Heart right ventricle (tissue), 16 donors: ENCODE results near the gene RAG1. TPM values are rescaled to one million over a fixed set of nuclear protein-coding genes. Genes with fewer than 3 reads are reported as not detected.

Experiments used
- ATAC-seq, 8 donors: fragments of 200-7000 bp; cut with Tn5 transposase; one replicate each; pipeline ENCODE4 v1.9.1; 2020; ENCODE audit warnings: mild to moderate bottlenecking in 8 of 8, moderate library complexity in 8 of 8, moderate number of reproducible peaks in 1 of 8
- DNase-seq, 2 donors: peaks; one replicate each; pipeline ENCODE4 v3.0.0-alpha.2; 2020
- H3K27ac ChIP-seq, 10 donors: fragments of 200-600 bp; sonication (generic) in 2 of 10; one replicate each; pipeline versions ENCODE4 v1.5.0 to v1.8.0; 2020 to 2022; ENCODE audit warnings: mild to moderate bottlenecking in 3 of 10
- H3K27me3 ChIP-seq, 7 donors: fragments of 200-600 bp; one replicate each; pipeline ENCODE4 v1.8.0; 2021 to 2022; ENCODE audit warnings: mild to moderate bottlenecking in 2 of 7
- H3K36me3 ChIP-seq, 9 donors: fragments of 200-600 bp; sonication (generic) in 1 of 9; one replicate each; pipeline versions ENCODE4 v1.5.0 to v1.8.0; 2020 to 2022; ENCODE audit warnings: mild to moderate bottlenecking in 2 of 9
- H3K4me1 ChIP-seq, 9 donors: fragments of 200-600 bp; sonication (generic) in 1 of 9; one replicate each; pipeline versions ENCODE4 v1.5.0 to v1.8.0; 2020 to 2022; ENCODE audit warnings: mild to moderate bottlenecking in 4 of 9
- H3K4me3 ChIP-seq, 10 donors: fragments of 200-600 bp; sonication (generic) in 2 of 10; one replicate each; pipeline versions ENCODE4 v1.5.0 to v1.8.0; 2020 to 2022; ENCODE audit warnings: mild to moderate bottlenecking in 7 of 10, moderate library complexity in 2 of 10
- H3K9me3 ChIP-seq, 11 donors: fragments of 200-600 bp in 10 of 11; sonication (generic) in 2 of 11; one replicate each; pipeline versions ENCODE4 v1.5.0 to v1.8.0; 2013 to 2022; ENCODE audit warnings: mild to moderate bottlenecking in 2 of 11, control low read depth in 1 of 11, moderate library complexity in 1 of 11
- WGBS, 2 donors: extraction: QIAGEN DNeasy Blood & Tissue Kit; methylation state at CpG; one replicate each; pipeline ENCODE4 v1.1.7; 2013; ENCODE audit warnings: inconsistent platforms in 1 of 2; 5-methylcytosine and 5-hydroxymethylcytosine counted together
- intact Hi-C, 10 donors: fragments of 100-400 bp; cut with DNase I; formaldehyde crosslinking; loops; one replicate each; pipeline versions ENCODE4 v1.11.1 to v1.14.2; 2022
- polyA plus RNA-seq, 2 donors: library from polyadenylated mRNA; stranded (reverse); fragments of 200-250 nt; gene quantifications; one replicate each; pipeline ENCODE4 v1.2.3, GENCODE V29; 2013
- total RNA-seq, 10 donors: library from RNA; stranded (reverse); fragmentation: NEBNext Ultra II Directional in 3 of 10; extraction: Animal tissue kit (Norgen Biotek cat#: 25700) in 3 of 10; gene quantifications; one replicate each; pipeline versions ENCODE4 v1.2.1 to v1.2.4, GENCODE V29; 2021 to 2023
- TF ChIP-seq, protein P1 (sequence below), 9 donors: fragments of 200-600 bp; sonication (generic) in 2 of 9; IDR thresholded peaks; one replicate each; pipeline versions ENCODE4 v1.5.0 to v1.8.0; 2021 to 2022; ENCODE audit warnings: antibody characterized with exemption in 9 of 9, mild to moderate bottlenecking in 5 of 9, moderate library complexity in 1 of 9
- donor health status: Arrhythmogenic right ventricular cardiomyopathy.
- donor health status: ischemic (EF 13 %, LVEDD 7.1; RV severe dilation, severe dysfunction).
- donor health status: healthy with polysubstance abuse.
- donor health status: DM: no; HTN: yes; CAD: no.
- donor health status: DM: no; HTN: no; CAD: no.
- donor health status: ischemic (EF 25% LVEDD 6.9; RV normal size, moderate dysfunction).
- donor health status: ischemic (EF 25% LVEDD 5.7; RV mildly dilated, moderate dysfunction).
- donor health status: healthy.
- donor health status: DM: yes; HTN: yes; CAD: no.
- donor health status: Ischemic cardiomyopathy.
- donor health status: ischemic (EF 35%, LVEDD 5.7; RV mildly dilated, moderate dysfunction).
- donor health status: nonischemic (EF 11% LVEDD 7.7; RV severe dilation, severe dysfunction).
- donor health status: DM: yes; HTN: yes; CAD: no.
- donor health status: PGD.
- donor health status: ischemic (EF 29% LVEDD 5.4; RV normal size, mild dysfunction).
- donor health status: nonischemic (EF 23%, LVEDD 6.1; RV moderate dilation, normal function).

RAG1 gene
- total and polyA plus RNA-seq, 12 donors, result 0.26 to 2.1 (median 1.2) TPM

- peak overlapping the region in 3 of 10 donors; percentile 34 to 61 (median 58) for H3K27ac ChIP-seq
- 13 to 16% methylated on average over 5 of the region's 5 CpGs for WGBS, 2 donors
- intact Hi-C loops, result no loop called here
Measured at GRCh38 chr11:36619502-36619901, 51.7 kb downstream of the RAG1 start.

GRCh38 chr11:36620246-36620645 lies 52.4 kb downstream of the RAG1 start:
- no peak overlapping the region for H3K27ac ChIP-seq
- no peak overlapping the region for H3K4me3 ChIP-seq
- H3K4me1 ChIP-seq, result peaks cover 0 to 29% (median 16%) of the 10 kb centered on the region in 9 donors
- H3K27me3 ChIP-seq, result no peaks in the 10 kb centered on the region
- ATAC-seq, result no peak
- no peaks in the 10 kb centered on the region for H3K9me3 ChIP-seq
- H3K36me3 ChIP-seq, result no peaks in the 10 kb centered on the region
- DNase-seq, result no peak
- TF ChIP-seq, protein P1, sequence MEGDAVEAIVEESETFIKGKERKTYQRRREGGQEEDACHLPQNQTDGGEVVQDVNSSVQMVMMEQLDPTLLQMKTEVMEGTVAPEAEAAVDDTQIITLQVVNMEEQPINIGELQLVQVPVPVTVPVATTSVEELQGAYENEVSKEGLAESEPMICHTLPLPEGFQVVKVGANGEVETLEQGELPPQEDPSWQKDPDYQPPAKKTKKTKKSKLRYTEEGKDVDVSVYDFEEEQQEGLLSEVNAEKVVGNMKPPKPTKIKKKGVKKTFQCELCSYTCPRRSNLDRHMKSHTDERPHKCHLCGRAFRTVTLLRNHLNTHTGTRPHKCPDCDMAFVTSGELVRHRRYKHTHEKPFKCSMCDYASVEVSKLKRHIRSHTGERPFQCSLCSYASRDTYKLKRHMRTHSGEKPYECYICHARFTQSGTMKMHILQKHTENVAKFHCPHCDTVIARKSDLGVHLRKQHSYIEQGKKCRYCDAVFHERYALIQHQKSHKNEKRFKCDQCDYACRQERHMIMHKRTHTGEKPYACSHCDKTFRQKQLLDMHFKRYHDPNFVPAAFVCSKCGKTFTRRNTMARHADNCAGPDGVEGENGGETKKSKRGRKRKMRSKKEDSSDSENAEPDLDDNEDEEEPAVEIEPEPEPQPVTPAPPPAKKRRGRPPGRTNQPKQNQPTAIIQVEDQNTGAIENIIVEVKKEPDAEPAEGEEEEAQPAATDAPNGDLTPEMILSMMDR (IDR thresholded peaks at IDR 0.05), result no peak
- intact Hi-C loops, result loop anchor here in 6 of 10 donors (5.0 to 10.0 kb wide), 3 partner anchors 53 to 58 kb away; partner anchors contain the start of gene RAG1 (in 2 of the 6)

More at GRCh38 chr11:36619502-36619901, 51.7 kb downstream of the RAG1 start:
- Histone ChIP-seq H3K4me3 (peak overlapping the region in 6 of 10 donors; percentile 1 to 38 (median 22)), H3K9me3 (no peaks in the 10 kb centered on the region), H3K36me3 (no peaks in the 10 kb centered on the region), H3K27me3 (no peaks in the 10 kb centered on the region), H3K4me1 (peaks cover 0 to 29% (median 16%) of the 10 kb centered on the region in 9 donors)
- ATAC-seq, result no peak
- DNase-seq, result no peak
- TF ChIP-seq, protein P1 (IDR thresholded peaks at IDR 0.05), result no peak

DNA sequence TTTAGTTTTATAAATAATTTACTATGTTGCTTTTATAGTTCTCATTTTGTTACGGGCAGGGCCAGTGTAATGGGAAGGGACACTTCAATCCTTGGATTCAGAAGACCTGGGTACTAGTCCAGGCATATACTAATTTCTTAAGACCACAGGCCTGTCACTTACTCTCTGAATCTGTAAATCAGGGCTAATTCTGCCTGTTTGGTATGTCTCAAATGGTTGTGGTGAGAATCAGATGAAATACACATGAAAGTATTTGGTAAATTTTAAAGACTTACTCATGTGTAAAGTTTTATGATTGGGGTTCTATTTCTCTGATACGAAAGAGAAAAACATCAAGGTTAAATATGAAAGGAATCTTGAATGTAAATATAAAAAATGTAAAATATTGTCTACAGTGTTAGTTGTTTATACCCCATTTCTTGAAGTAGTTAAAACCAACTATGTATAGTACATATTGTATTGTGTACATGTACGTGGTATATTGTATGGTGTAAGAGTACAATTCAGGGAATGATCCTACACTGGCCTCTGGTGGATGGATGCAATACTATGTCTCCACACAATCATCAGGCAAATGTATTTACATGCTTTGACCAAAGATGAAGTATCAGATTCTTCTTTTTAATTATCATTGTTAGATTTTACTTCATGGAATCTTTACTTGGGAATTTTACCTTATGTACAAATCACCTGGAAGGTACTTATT lies 54.8 kb downstream of the RAG1 start:
- WGBS, 2 donors, result 78 to 80% methylated on average over 3 of the region's 3 CpGs
- TF ChIP-seq, protein P1 (IDR thresholded peaks at IDR 0.05), result peak in 7 of 9 donors; percentile 40 to 67 (median 57)
- H3K9me3 ChIP-seq, result no peaks in the 10 kb centered on the region
- DNase-seq (no peak), ATAC-seq (peak in 3 of 8 donors; percentile 53 to 69 (median 65))
- intact Hi-C loops, result loop anchor here in 7 of 10 donors (1.0 to 10.0 kb wide), 4 partner anchors 55 to 60 kb away; partner anchors contain the start of gene RAG1 (in 2 of the 7)
- no peaks in the 10 kb centered on the region for H3K27me3 ChIP-seq
- H3K27ac ChIP-seq, result no peak overlapping the region
- H3K4me1 ChIP-seq, result peaks cover 0 to 26% (median 16%) of the 10 kb centered on the region in 9 donors
- no peaks in the 10 kb centered on the region for H3K36me3 ChIP-seq
- H3K4me3 ChIP-seq, result no peak overlapping the region

GRCh38 chr11:36623494-36623893 lies 55.7 kb downstream of the RAG1 start:
- Histone ChIP-seq H3K36me3 (no peaks in the 10 kb centered on the region), H3K4me1 (peaks cover 0 to 19% (median 16%) of the 10 kb centered on the region in 9 donors), H3K9me3 (no peaks in the 10 kb centered on the region), H3K4me3 (no peak overlapping the region), H3K27me3 (no peaks in the 10 kb centered on the region), H3K27ac (no peak overlapping the region)
- intact Hi-C loops, result loop anchor here in 7 of 10 donors (1.0 to 10.0 kb wide), 4 partner anchors 56 to 61 kb away; partner anchors contain the start of gene RAG1 (in 2 of the 7)
- DNase-seq (no peak), ATAC-seq (no peak)
- TF ChIP-seq, protein P1 (IDR thresholded peaks at IDR 0.05), result no peak
- WGBS, 2 donors, result 97 to 98% methylated on average over 5 of the region's 5 CpGs
